ENCODE measurements around the gene SEMA3A.
A peak's percentile ranks its signal among the peaks of the same experiment; 100 is the strongest.

The SEMA3A gene

GRCh38 chr7:84190016-84190705 is 4.4 kb downstream of the SEMA3A start:
- no peak for TF ChIP-seq CTCF (conservative IDR thresholded peaks at IDR 0.05; ENCODE audit: low read depth, low read length)
- peak; percentile 78 for DNase-seq (ENCODE audit: low read depth)
- H3K4me3 ChIP-seq (ENCODE audit: low read length), result no peak overlapping the region

DNA sequence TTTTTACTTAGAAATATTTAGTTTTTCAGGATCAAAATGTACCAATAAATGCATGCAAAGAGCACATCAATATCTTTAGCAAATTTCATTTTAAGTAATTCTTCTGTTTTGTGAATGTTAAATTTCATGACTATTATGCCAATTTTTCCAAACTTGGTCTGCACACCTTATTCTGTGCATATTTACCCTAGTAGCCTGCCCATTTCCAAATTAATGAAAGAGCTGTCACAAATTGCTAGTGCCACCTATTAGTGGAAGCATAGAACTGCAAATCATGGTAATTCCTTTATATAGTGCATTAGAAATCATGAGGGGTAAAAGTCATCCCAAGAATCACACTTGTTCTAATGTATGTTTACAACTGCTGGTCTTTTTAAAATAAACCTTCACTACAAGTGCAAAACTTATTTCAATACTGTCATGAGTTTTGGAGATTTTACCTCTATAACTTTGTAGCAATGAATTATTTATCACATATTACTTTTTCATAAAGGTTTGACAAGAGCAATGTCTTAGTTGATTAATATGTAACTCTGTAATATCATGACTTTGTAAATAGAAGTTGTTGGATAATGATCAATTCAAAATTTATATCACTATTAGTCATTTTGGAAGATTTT is 5.7 kb downstream of the SEMA3A start:
- DNase-seq (ENCODE audit: low read depth), result no peak
- TF ChIP-seq CTCF (conservative IDR thresholded peaks at IDR 0.05; ENCODE audit: low read depth, low read length), result peak; percentile 70
- no peak overlapping the region for H3K4me3 ChIP-seq (ENCODE audit: low read length)

DNA sequence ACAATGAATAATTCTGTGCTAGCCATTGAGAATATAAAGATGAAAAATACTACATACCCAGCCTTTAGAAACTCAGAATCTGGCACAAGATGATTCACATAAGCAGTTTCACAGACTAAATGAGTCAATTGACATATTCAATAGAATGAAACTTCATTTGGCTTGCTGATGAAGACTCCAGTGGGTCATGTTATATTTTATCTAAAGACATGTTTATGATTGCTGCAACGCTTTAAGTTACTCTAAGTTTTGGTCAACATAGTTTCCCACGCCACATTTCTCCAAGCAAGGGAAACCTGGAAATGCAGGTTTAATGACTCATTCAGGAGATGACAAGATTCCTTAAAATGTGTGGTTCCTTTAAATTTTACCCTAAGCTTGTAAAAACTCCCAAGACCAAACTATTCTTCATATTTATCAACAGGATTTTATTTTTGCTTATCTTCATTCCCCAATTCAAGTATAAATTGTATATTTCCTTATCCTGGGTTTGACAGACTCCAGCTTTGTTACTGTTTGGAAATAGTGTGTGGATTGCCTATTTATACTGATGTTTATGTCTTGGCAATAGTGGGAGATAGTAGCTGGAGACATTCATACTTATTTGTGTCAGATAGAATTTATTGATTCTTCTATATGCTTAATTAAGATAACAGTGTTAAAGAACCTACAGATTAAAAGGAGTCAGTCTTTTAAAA is 6.6 kb downstream of the SEMA3A start:
- H3K4me3 ChIP-seq (ENCODE audit: low read length), result no peak overlapping the region

DNA sequence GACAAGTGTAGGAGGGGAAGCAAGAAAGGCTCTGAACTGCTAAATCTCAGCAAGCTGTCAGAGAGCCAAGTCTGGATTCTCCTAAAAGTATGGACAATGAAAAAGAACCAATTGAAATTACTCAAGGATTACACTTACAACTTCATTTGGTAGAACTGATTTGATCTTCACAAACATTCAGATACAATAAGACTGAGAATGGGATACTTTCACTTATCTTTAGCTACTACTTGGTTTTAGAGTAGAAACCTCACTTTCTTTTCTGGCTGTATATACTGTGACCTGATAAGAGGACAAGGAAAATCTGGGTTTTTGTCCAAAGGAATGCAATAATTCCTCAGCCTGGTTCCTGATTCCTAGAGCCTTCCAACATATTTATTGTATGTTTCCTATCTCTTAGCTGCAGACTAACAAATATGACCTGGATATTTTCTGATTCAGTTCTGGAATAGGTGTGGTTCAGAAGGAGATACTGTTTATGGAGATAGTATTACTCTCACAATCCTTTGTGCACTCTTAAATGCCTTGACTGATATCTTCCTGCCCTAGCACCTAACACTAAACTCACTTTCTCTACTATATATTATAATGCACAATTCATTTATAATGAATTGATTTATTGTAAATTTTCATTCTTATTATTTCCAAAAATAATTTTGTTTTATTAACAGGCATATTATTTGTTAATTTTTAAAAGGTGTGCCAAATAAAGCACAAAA is 7.3 kb downstream of the SEMA3A start:
- no peak for TF ChIP-seq CTCF (conservative IDR thresholded peaks at IDR 0.05; ENCODE audit: low read depth, low read length)
- no peak for DNase-seq (ENCODE audit: low read depth)
- H3K4me3 ChIP-seq (ENCODE audit: low read length), result no peak overlapping the region

More for the DNA sequence above, 6.6 kb downstream of the SEMA3A start:
- DNase-seq (ENCODE audit: low read depth), result no peak
- TF ChIP-seq CTCF (conservative IDR thresholded peaks at IDR 0.05; ENCODE audit: low read depth, low read length), result no peak

DNA sequence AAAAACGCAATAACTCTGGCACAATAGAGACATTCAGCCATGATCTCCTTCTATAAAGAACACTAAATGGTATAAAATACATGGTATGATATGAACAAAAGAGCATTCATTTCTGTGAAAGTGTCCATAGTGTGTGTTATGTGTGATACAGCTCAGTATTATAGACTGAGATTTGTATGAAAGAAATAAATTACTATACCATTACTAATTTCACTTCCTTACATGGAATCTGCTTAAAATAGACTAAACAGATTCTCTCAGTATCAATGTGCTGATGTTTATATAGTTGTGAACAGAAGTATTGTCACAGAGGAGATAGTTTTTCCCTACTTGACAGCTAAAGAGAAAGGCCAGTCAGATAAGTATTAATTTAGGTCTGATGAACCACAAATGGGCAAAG is 10.8 kb downstream of the SEMA3A start:
- DNase-seq (ENCODE audit: low read depth), result no peak
- H3K4me3 ChIP-seq (ENCODE audit: low read length), result no peak overlapping the region
- no peak for TF ChIP-seq CTCF (conservative IDR thresholded peaks at IDR 0.05; ENCODE audit: low read depth, low read length)

- H3K4me3 ChIP-seq (ENCODE audit: low read length), result no peak overlapping the region
- TF ChIP-seq CTCF (conservative IDR thresholded peaks at IDR 0.05; ENCODE audit: low read depth, low read length), result no peak
- DNase-seq (ENCODE audit: low read depth), result no peak
Observed at GRCh38 chr7:84182301-84182700, 12.3 kb downstream of the SEMA3A start.

Data from retinal pigment epithelial cell (primary cell).